ENCODE measurements around the gene CAT.

CAT gene

GRCh38 chr11:34403431-34403830 is 35.3 kb upstream of the CAT start:
- Histone ChIP-seq H3K36me3 (no peaks in the 10 kb centered on the region), H3K4me3 (ENCODE audit: low read depth in 1 of 2, low read length in 1 of 2) (no peak overlapping the region), H3K27ac (no peak overlapping the region), H3K27me3 (no peaks in the 10 kb centered on the region), H3K4me1 (ENCODE audit: control insufficient read depth in 1 of 2, insufficient read depth in 1 of 2, low read depth in 1 of 2, low read length in 1 of 2) (peaks cover 10% of the 10 kb centered on the region in 2 experiments), H3K9me3 (no peaks in the 10 kb centered on the region)
- no peak for TF ChIP-seq CTCF (IDR thresholded peaks at IDR 0.05)

GRCh38 chr11:34404280-34404679 is 34.5 kb upstream of the CAT start:
- TF ChIP-seq CTCF (IDR thresholded peaks at IDR 0.05) = no peak
- no peak overlapping the region for H3K27ac ChIP-seq
- no peak overlapping the region for H3K4me3 ChIP-seq (ENCODE audit: low read depth in 1 of 2, low read length in 1 of 2)
- peaks cover 10% of the 10 kb centered on the region in 2 experiments for H3K4me1 ChIP-seq (ENCODE audit: control insufficient read depth in 1 of 2, insufficient read depth in 1 of 2, low read depth in 1 of 2, low read length in 1 of 2)
- no peaks in the 10 kb centered on the region for H3K9me3 ChIP-seq
- H3K27me3 ChIP-seq = no peaks in the 10 kb centered on the region
- H3K36me3 ChIP-seq = no peaks in the 10 kb centered on the region

- Histone ChIP-seq H3K9me3 (no peaks in the 10 kb centered on the region), H3K36me3 (no peaks in the 10 kb centered on the region), H3K27me3 (no peaks in the 10 kb centered on the region), H3K4me1 (ENCODE audit: control insufficient read depth in 1 of 2, insufficient read depth in 1 of 2, low read depth in 1 of 2, low read length in 1 of 2) (peaks cover 10% of the 10 kb centered on the region in 2 experiments), H3K4me3 (ENCODE audit: low read depth in 1 of 2, low read length in 1 of 2) (no peak overlapping the region), H3K27ac (peak overlapping the region; percentile 41)
- no peak for TF ChIP-seq CTCF (IDR thresholded peaks at IDR 0.05)
These were observed 33.5 kb upstream of the CAT start for GRCh38 chr11:34405079-34405858.

- no peak for TF ChIP-seq CTCF (IDR thresholded peaks at IDR 0.05)
These were observed 32.3 kb upstream of the CAT start for GRCh38 chr11:34406413-34406812.

GRCh38 chr11:34407121-34407813 is 31.5 kb upstream of the CAT start:
- no peak overlapping the region for H3K27ac ChIP-seq
- H3K27me3 ChIP-seq = no peaks in the 10 kb centered on the region
- no peak for TF ChIP-seq CTCF (IDR thresholded peaks at IDR 0.05)
- H3K4me3 ChIP-seq (ENCODE audit: low read depth in 1 of 2, low read length in 1 of 2) = no peak overlapping the region
- no peaks in the 10 kb centered on the region for H3K36me3 ChIP-seq
- H3K9me3 ChIP-seq = no peaks in the 10 kb centered on the region
- peaks cover 10% of the 10 kb centered on the region in 2 experiments for H3K4me1 ChIP-seq (ENCODE audit: control insufficient read depth in 1 of 2, insufficient read depth in 1 of 2, low read depth in 1 of 2, low read length in 1 of 2)

More at GRCh38 chr11:34406413-34406812, 32.3 kb upstream of the CAT start:
- Histone ChIP-seq H3K27me3 (no peaks in the 10 kb centered on the region), H3K4me1 (ENCODE audit: control insufficient read depth in 1 of 2, insufficient read depth in 1 of 2, low read depth in 1 of 2, low read length in 1 of 2) (peaks cover 10% of the 10 kb centered on the region in 2 experiments), H3K27ac (no peak overlapping the region), H3K9me3 (no peaks in the 10 kb centered on the region), H3K4me3 (ENCODE audit: low read depth in 1 of 2, low read length in 1 of 2) (no peak overlapping the region), H3K36me3 (no peaks in the 10 kb centered on the region)

Measured in neutrophil (primary cell).